ENCODE measurements around the gene FHOD1.

- no peak for TF ChIP-seq POLR2A (IDR thresholded peaks at IDR 0.05)
- TF ChIP-seq, protein P1, sequence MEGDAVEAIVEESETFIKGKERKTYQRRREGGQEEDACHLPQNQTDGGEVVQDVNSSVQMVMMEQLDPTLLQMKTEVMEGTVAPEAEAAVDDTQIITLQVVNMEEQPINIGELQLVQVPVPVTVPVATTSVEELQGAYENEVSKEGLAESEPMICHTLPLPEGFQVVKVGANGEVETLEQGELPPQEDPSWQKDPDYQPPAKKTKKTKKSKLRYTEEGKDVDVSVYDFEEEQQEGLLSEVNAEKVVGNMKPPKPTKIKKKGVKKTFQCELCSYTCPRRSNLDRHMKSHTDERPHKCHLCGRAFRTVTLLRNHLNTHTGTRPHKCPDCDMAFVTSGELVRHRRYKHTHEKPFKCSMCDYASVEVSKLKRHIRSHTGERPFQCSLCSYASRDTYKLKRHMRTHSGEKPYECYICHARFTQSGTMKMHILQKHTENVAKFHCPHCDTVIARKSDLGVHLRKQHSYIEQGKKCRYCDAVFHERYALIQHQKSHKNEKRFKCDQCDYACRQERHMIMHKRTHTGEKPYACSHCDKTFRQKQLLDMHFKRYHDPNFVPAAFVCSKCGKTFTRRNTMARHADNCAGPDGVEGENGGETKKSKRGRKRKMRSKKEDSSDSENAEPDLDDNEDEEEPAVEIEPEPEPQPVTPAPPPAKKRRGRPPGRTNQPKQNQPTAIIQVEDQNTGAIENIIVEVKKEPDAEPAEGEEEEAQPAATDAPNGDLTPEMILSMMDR (IDR thresholded peaks at IDR 0.05) = no peak
- TF ChIP-seq EP300 (IDR thresholded peaks at IDR 0.05) = no peak
- no peak for TF ChIP-seq POLR2AphosphoS5 (IDR thresholded peaks at IDR 0.05)
Measured at GRCh38 chr16:67243481-67243880, 3.8 kb downstream of the FHOD1 start.
